Measurements from ENCODE around the gene TRAF3IP3. TPM values are rescaled to one million over a fixed set of nuclear protein-coding genes. Genes with fewer than 3 reads are reported as not detected.

TRAF3IP3 gene
- total RNA-seq, 2 donors from 2014 or later, result 3.6 to 4.7 TPM

DNA sequence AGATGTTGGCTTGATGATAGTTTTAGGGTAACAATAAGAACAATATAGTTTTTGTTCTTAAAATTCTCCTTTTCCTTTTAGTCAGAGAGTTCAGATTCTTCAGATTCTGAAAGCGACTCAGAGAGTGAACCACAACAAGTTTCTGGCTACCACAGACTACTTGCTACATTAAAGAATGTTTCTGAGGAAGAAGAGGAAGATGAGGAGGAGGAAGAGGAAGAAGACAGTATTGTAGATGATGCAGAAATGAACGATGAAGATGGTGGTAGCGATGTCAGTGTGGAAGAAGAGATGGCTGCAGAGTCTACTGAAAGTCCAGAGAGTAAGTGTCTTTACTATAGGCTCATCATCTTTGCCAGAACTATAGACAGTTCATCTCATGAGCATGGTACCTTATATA is 74.9 kb downstream of the TRAF3IP3 start:
- Histone ChIP-seq H3K4me3 (no peak overlapping the region), H3K4me1 (peaks cover 11% of the 10 kb centered on the region), H3K36me3 (replicated peaks in 1 of 2; ENCODE audit: insufficient read depth in 1 of 2, low read depth in 2 of 2) (peaks cover 17 to 23% of the 10 kb centered on the region in 2 donors), H3K27me3 (no peaks in the 10 kb centered on the region), H3K27ac (no peak overlapping the region), H3K9me3 (no peaks in the 10 kb centered on the region)
- DNase-seq (no peak), ATAC-seq (no peak)
- intact Hi-C loops (cut with DNase I), result no loop called here
- TF ChIP-seq POLR2A (IDR thresholded peaks at IDR 0.05), result no peak
- TF ChIP-seq, protein P1, sequence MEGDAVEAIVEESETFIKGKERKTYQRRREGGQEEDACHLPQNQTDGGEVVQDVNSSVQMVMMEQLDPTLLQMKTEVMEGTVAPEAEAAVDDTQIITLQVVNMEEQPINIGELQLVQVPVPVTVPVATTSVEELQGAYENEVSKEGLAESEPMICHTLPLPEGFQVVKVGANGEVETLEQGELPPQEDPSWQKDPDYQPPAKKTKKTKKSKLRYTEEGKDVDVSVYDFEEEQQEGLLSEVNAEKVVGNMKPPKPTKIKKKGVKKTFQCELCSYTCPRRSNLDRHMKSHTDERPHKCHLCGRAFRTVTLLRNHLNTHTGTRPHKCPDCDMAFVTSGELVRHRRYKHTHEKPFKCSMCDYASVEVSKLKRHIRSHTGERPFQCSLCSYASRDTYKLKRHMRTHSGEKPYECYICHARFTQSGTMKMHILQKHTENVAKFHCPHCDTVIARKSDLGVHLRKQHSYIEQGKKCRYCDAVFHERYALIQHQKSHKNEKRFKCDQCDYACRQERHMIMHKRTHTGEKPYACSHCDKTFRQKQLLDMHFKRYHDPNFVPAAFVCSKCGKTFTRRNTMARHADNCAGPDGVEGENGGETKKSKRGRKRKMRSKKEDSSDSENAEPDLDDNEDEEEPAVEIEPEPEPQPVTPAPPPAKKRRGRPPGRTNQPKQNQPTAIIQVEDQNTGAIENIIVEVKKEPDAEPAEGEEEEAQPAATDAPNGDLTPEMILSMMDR (IDR thresholded peaks at IDR 0.05), result no peak
- 75 to 84% methylated on average over 3 of the region's 3 CpGs for WGBS, 2 donors

GRCh38 chr1:209831615-209832014 is 75.8 kb downstream of the TRAF3IP3 start:
- DNase-seq (no peak), ATAC-seq (no peak)
- no peaks in the 10 kb centered on the region for H3K27me3 ChIP-seq
- intact Hi-C loops (cut with DNase I), result no loop called here
- no peaks in the 10 kb centered on the region for H3K9me3 ChIP-seq
- H3K36me3 ChIP-seq (replicated peaks in 1 of 2; ENCODE audit: insufficient read depth in 1 of 2, low read depth in 2 of 2), result peaks cover 17 to 25% of the 10 kb centered on the region in 2 donors
- 89 to 90% methylated on average over 1 of the region's 1 CpG for WGBS, 2 donors
- no peak overlapping the region for H3K27ac ChIP-seq
- no peak overlapping the region for H3K4me3 ChIP-seq
- H3K4me1 ChIP-seq, result peaks cover 11% of the 10 kb centered on the region
- TF ChIP-seq, protein P1 (IDR thresholded peaks at IDR 0.05), result no peak

Other genes starting within 250 kb of the TRAF3IP3 start
- under 1 TPM in 1 of 2 donors, not detected in 1; 0.33 TPM for gene CAMK1G, start 172.3 kb upstream of the TRAF3IP3 start, total RNA-seq
- gene LAMB3, start 103.6 kb upstream of the TRAF3IP3 start, total RNA-seq, result 1 to 10 TPM; 5.3 to 7.3 TPM
- 100 to 1,000 TPM in 1 of 2 donors, 10 to 100 TPM in 1; 59.9 to 221 TPM for gene G0S2, start 80.6 kb upstream of the TRAF3IP3 start, total RNA-seq
- gene HSD11B1, start 51.2 kb upstream of the TRAF3IP3 start, total RNA-seq, result 1 to 10 TPM in 1 of 2 donors, under 1 TPM in 1; 0.66 to 3.6 TPM
- 1 to 10 TPM in 1 of 2 donors, under 1 TPM in 1; 0.33 to 1.0 TPM for gene C1orf74, start 28.5 kb downstream of the TRAF3IP3 start, total RNA-seq
- gene IRF6, start 50.1 kb downstream of the TRAF3IP3 start, total RNA-seq, result 10 to 100 TPM; 13.2 to 20.0 TPM
- 1 to 10 TPM; 2.0 to 5.7 TPM for gene UTP25, start 71.9 kb downstream of the TRAF3IP3 start, total RNA-seq
- gene SYT14, start 182.2 kb downstream of the TRAF3IP3 start, total RNA-seq, result under 1 TPM in 1 of 2 donors, not detected in 1; 0.78 TPM

Data from body of pancreas (tissue), 4 donors.